PC-9 (cell line): ENCODE results near the gene GPER1. TPM values are rescaled to one million over a fixed set of nuclear protein-coding genes. Genes with fewer than 3 reads are reported as not detected.
"Not testable (repeated sequence)": the region's sequence is repeated elsewhere in the genome, so short reads cannot be mapped to it uniquely, and the experiment has no call there.

Source experiments
- Bru-seq: library from RNA; stranded (reverse); fragments of 400-500 nt; gene quantifications from one replicate; lab custom pipeline; 2021; lab: Mats Ljungman, UMichigan
- BruChase-seq, 2 experiments: library from RNA; stranded (reverse); fragments of 400-500 nt; gene quantifications; one replicate each; lab custom pipeline; 2021; lab: Mats Ljungman, UMichigan
- BruUV-seq: library from RNA; stranded (reverse); fragments of 400-500 nt; replicated peaks from 2 replicates; lab custom pipeline; 2021; lab: Mats Ljungman, UMichigan
- CTCF ChIA-PET: fragments of 300-600 bp; sonication (Branson Sonifier 250); formaldehyde crosslinking; loops from one replicate; lab custom pipeline; 2022; ENCODE audit warnings: antibody characterized with exemption; lab: Charles Lee
- POLR2A ChIA-PET: fragments of 300-600 bp; sonication (Branson Sonifier 250); formaldehyde crosslinking; loops from one replicate; lab custom pipeline; 2022; ENCODE audit warnings: antibody characterized with exemption; ENCODE audit not compliant: unreplicated experiment; lab: Charles Lee
- DNase-seq, 2 experiments: peaks; one replicate each; pipeline versions ENCODE4 v3.0.0 to v3.0.0-alpha.2; 2015 to 2022; ENCODE audit warnings: mixed read lengths in 1 of 2
- H2AFZ ChIP-seq: fragments of 200-600 bp; sonication (generic); 2 replicates; pipeline ENCODE4 v1.8.1; 2017; ENCODE audit warnings: antibody characterized with exemption
- H3F3A ChIP-seq: fragments of 200-600 bp; sonication (generic); 2 replicates; pipeline ENCODE4 v1.8.1; 2017; ENCODE audit warnings: antibody characterized with exemption, mild to moderate bottlenecking, low read depth; ENCODE audit not compliant: insufficient read depth
- H3K27ac ChIP-seq: fragments of 200-600 bp; sonication (generic); 2 replicates; pipeline ENCODE4 v1.6.1; 2016; ENCODE audit warnings: mixed run types
- H3K27me3 ChIP-seq: fragments of 200-600 bp; sonication (generic); 2 replicates; pipeline ENCODE4 v1.6.1; 2016; ENCODE audit warnings: low read depth, mixed run types; ENCODE audit not compliant: insufficient read depth
- H3K36me3 ChIP-seq: fragments of 200-600 bp; sonication (generic); 2 replicates; pipeline ENCODE4 v1.6.1; 2016; ENCODE audit warnings: low read depth, mixed run types
- H3K4me1 ChIP-seq: fragments of 200-600 bp; sonication (generic); replicated peaks from 2 replicates; pipeline ENCODE4 v1.6.1; 2016; ENCODE audit warnings: mixed run types; ENCODE audit not compliant: insufficient read depth
- H3K4me2 ChIP-seq: fragments of 200-600 bp; sonication (generic); 2 replicates; pipeline ENCODE4 v1.6.1; 2017; ENCODE audit warnings: mixed run types
- H3K4me3 ChIP-seq: fragments of 200-600 bp; sonication (generic); 2 replicates; pipeline ENCODE4 v1.6.1; 2016; ENCODE audit warnings: mixed run types
- H3K79me2 ChIP-seq: fragments of 200-600 bp; sonication (generic); 2 replicates; pipeline ENCODE4 v1.6.1; 2017; ENCODE audit warnings: low read depth, mixed run types
- H3K9me2 ChIP-seq: fragments of 200-600 bp; sonication (generic); 2 replicates; pipeline ENCODE4 v1.8.1; 2017; ENCODE audit warnings: mild to moderate bottlenecking; ENCODE audit not compliant: insufficient read depth
- H3K9me3 ChIP-seq: fragments of 200-600 bp; sonication (generic); 2 replicates; pipeline ENCODE4 v1.8.1; 2016; ENCODE audit warnings: low read depth; ENCODE audit not compliant: insufficient read depth
- H4K20me1 ChIP-seq: fragments of 200-600 bp; sonication (generic); 2 replicates; pipeline ENCODE4 v1.8.1; 2017; ENCODE audit not compliant: insufficient read depth
- EZH2 ChIP-seq: fragments of 200-600 bp; sonication (generic); IDR thresholded peaks from 2 replicates; pipeline ENCODE4 v1.8.0; 2017; ENCODE audit warnings: antibody characterized with exemption, low read depth
- intact Hi-C: fragments of 100-400 bp; cut with micrococcal nuclease; formaldehyde crosslinking; loops from one replicate; pipeline ENCODE4 v1.10.0; 2022; ENCODE audit not compliant: unreplicated experiment
- long read RNA-seq: library from polyadenylated mRNA; stranded (forward); transcript quantifications from one replicate; pipeline ENCODE4 v2.0.0, GENCODE V29; 2022
- total RNA-seq: library from RNA; stranded (reverse); gene quantifications from 2 replicates; pipeline ENCODE4 v1.2.3, GENCODE V29; 2021
- TF ChIP-seq, protein P1 (sequence below): fragments of 200-600 bp; sonication (generic); conservative IDR thresholded peaks from 2 replicates; pipeline ENCODE4 v1.6.1; 2017; ENCODE audit warnings: mixed run types, antibody characterized with exemption, mild to moderate bottlenecking, moderate library complexity

The GPER1 gene
- 0.37 and 0.85 TPM in 2 replicates for total RNA-seq
- Bru-seq, nascent RNA, result percentile 11 among the genes with signal in this experiment
- percentile 6 among the genes with signal in this experiment for BruChase-seq, experiment 1, labeled RNA remaining after a 2-hour chase
- percentile 16 among the genes with signal in this experiment for BruChase-seq, experiment 2, labeled RNA remaining after a 6-hour chase
- long read RNA-seq, result 0 reads

DNA sequence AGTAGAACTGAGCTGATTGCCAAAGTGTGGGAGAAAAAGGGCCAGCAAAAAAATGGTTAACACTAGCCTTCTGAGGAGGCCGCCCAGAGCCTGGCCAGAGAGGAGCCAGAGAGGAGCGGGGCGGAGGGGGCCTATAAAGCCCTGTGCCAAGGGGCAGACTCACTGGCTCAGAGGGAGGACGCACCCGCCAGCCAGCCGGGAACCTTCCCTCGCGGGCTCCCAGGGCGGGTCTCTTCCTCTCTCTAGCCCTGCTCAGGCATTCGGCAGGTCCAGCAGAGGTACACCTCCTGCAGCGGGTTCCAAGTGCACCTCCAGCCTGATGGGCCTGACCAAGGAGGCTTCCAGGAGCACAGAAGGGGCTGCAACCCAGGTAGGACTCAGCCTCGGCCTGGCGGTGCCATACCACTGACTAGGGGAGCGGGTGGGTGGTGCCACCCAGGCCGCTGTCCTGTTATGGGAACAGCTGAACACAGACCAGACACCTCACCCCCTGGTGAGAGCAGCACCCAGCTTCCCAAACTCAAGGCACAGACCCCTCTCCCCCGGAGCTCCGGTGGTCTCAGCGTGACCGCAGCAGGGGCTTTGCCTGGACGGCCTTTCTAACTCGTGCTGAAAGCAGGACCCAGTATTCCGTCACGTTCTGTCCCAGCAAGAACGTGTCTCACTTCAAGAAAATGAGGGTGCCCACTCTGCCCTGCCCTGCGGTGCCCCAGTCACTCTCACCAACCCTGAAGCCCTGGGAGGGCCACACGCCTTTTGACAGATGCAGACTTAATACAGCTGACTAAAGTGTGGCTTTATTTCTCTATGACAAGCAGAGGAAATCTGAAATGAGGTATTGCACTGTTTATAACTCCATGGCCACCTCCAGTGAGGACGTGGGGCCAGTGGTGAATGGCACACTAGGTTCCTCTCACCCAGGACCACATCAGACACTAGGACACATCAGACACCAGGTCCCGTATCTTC, at the start of gene GPER1:
Gene GPER1, plus strand, starts transcription at position 162 of the 969 bp plus-strand sequence. CDS start 3,616 bp downstream, outside the sequence.
- Histone ChIP-seq H3K4me3 (no peak within 1 kb of the TSS), H3K79me2 (0 out of 2 replicates have a peak, but pooled peaks cover 11% of the 10 kb centered on the region), H2AFZ (no peak within 1 kb of the TSS), H3K9me2 (no peaks in the 10 kb centered on the region), H3K27me3 (no peaks in the 10 kb centered on the region), H3K4me1 (0 out of 2 replicates have a peak, but pooled peaks cover 4% of the 10 kb centered on the region), H3K9me3 (no peaks in the 10 kb centered on the region), H3K36me3 (no peaks in the 10 kb centered on the region), H3K27ac (no peak within 1 kb of the TSS), H3K4me2 (peak within 1 kb of the TSS; percentile 46), H4K20me1 (peaks cover 44% of the 10 kb centered on the region), H3F3A (peaks cover 7% of the 10 kb centered on the region; the same call in 1 of the 2 replicates)
- ChIA-PET CTCF (no interaction called here), POLR2A (no interaction called here)
- intact Hi-C loops, result loop anchor here (1.0 to 5.0 kb wide), 3 partner anchors 49 to 88 kb away; a partner anchor contains a TSS
- DNase-seq, result peak in 1 of 2 experiments; percentile 75
- no TSS peak for BruUV-seq
- TF ChIP-seq, protein P1, sequence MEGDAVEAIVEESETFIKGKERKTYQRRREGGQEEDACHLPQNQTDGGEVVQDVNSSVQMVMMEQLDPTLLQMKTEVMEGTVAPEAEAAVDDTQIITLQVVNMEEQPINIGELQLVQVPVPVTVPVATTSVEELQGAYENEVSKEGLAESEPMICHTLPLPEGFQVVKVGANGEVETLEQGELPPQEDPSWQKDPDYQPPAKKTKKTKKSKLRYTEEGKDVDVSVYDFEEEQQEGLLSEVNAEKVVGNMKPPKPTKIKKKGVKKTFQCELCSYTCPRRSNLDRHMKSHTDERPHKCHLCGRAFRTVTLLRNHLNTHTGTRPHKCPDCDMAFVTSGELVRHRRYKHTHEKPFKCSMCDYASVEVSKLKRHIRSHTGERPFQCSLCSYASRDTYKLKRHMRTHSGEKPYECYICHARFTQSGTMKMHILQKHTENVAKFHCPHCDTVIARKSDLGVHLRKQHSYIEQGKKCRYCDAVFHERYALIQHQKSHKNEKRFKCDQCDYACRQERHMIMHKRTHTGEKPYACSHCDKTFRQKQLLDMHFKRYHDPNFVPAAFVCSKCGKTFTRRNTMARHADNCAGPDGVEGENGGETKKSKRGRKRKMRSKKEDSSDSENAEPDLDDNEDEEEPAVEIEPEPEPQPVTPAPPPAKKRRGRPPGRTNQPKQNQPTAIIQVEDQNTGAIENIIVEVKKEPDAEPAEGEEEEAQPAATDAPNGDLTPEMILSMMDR, result no peak
- TF ChIP-seq EZH2, result no peak

DNA sequence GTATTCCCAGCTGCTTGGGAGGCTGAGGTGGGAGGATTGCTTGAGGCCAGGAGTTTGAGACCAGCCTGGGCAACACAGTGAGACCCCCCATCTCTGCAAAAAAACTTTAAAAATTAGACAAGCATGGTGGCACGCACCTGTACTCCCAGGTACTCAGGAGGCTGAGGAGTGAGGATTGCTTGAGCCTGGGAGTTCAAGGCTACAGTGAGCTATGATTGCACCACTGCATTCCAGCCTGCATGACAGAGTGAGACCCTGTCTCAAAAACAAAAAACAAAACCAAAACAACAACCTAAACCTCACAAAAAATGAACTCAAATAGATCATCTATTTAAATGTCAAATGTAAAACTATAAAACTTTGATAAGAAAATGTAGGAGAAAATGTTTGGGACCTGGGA, 47.7 kb upstream of the GPER1 start:
- H3K4me3 ChIP-seq, BruUV-seq, H3K27ac ChIP-seq, H3K9me3 ChIP-seq, intact Hi-C loops, H4K20me1 ChIP-seq, DNase-seq, POLR2A ChIA-PET, CTCF ChIA-PET, H3K36me3 ChIP-seq, H3K9me2 ChIP-seq, H3K27me3 ChIP-seq, H3K4me2 ChIP-seq, H2AFZ ChIP-seq: not testable (repeated sequence)
- Histone ChIP-seq H3K4me1 (peaks cover 21% of the 10 kb centered on the region), H3K79me2 (peaks cover 24% of the 10 kb centered on the region), H3F3A (peaks cover 31% of the 10 kb centered on the region)

DNA sequence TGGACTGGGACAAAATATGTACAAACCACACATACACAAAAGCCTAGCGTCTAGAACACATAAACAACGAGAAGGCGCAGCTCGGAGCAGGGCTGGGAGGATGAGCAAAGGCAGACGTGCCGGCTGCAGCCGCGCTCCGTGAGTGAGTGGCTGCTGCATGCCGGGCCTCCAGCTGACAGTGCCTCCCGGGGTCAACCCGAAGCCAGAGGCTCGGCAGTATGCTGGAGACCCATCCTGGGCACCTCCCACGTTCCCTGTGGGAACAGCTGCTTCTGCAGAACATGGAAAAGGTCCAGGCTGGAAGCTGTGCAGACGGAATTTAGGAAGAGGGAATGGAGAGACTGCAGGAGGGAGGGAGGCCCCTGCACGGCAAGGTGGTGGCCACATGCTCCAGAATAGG, 47.1 kb upstream of the GPER1 start:
- DNase-seq, result no peak
- H3K27ac ChIP-seq, result no peak overlapping the region
- no peak overlapping the region for H2AFZ ChIP-seq
- H3K4me3 ChIP-seq, result no peak overlapping the region
- H3K27me3 ChIP-seq, result no peaks in the 10 kb centered on the region
- H3K4me2 ChIP-seq, result no peak overlapping the region
- no peaks in the 10 kb centered on the region for H3K9me2 ChIP-seq
- intact Hi-C loops, result no loop called here
- no peaks in the 10 kb centered on the region for H3K36me3 ChIP-seq
- TF ChIP-seq, protein P1, result no peak
- no peak for TF ChIP-seq EZH2
- peaks cover 28% of the 10 kb centered on the region for H3K79me2 ChIP-seq
- peaks cover 11% of the 10 kb centered on the region for H4K20me1 ChIP-seq
- peaks cover 24% of the 10 kb centered on the region for H3K4me1 ChIP-seq
- POLR2A ChIA-PET, result no interaction called here
- BruUV-seq, result no TSS peak
- H3F3A ChIP-seq, result peaks cover 36% of the 10 kb centered on the region
- CTCF ChIA-PET, result no interaction called here
- H3K9me3 ChIP-seq, result no peaks in the 10 kb centered on the region
